Endothelial cell (in vitro differentiated cells): ENCODE measurements around the gene PPP1R13L. TPM values are rescaled to one million over a fixed set of nuclear protein-coding genes. Genes with fewer than 3 reads are reported as not detected.

Experiments
- DNase-seq: peaks from one replicate; pipeline ENCODE4 v3.0.0; 2021; ENCODE audit warnings: low spot score
- H3K27ac Mint-ChIP-seq: one replicate; pipeline ENCODE4 v1.8.0; 2021; ENCODE audit warnings: mixed read lengths, inconsistent platforms; ENCODE audit not compliant: unreplicated experiment
- H3K27me3 Mint-ChIP-seq: one replicate; pipeline ENCODE4 v1.8.0; 2021; ENCODE audit warnings: mild to moderate bottlenecking, moderate library complexity, mixed read lengths, inconsistent platforms; ENCODE audit not compliant: unreplicated experiment
- H3K36me3 Mint-ChIP-seq: one replicate; pipeline ENCODE4 v1.8.0; 2021; ENCODE audit warnings: mild to moderate bottlenecking, low read depth, mixed read lengths, inconsistent platforms; ENCODE audit not compliant: unreplicated experiment
- H3K4me1 Mint-ChIP-seq: one replicate; pipeline ENCODE4 v1.8.0; 2021; ENCODE audit warnings: mild to moderate bottlenecking, mixed read lengths, inconsistent platforms; ENCODE audit not compliant: unreplicated experiment
- H3K4me3 Mint-ChIP-seq: one replicate; pipeline ENCODE4 v1.8.0; 2021; ENCODE audit warnings: mild to moderate bottlenecking, mixed read lengths, inconsistent platforms; ENCODE audit not compliant: unreplicated experiment
- H3K9me3 Mint-ChIP-seq: one replicate; pipeline ENCODE4 v1.8.0; 2021; ENCODE audit warnings: mixed read lengths, inconsistent platforms; ENCODE audit not compliant: unreplicated experiment
- CTCF ChIP-seq: fragments of 200-600 bp; sonication (generic); IDR thresholded peaks from one replicate; pipeline ENCODE4 v1.5.0; 2021; ENCODE audit warnings: antibody characterized with exemption; ENCODE audit not compliant: unreplicated experiment
- total RNA-seq: library from RNA; stranded (reverse); fragmentation: NEBNext Ultra II Directional; extraction: Animal tissue kit (Norgen Biotek cat#: 25700); gene quantifications from one replicate; pipeline ENCODE4 v1.2.1, GENCODE V29; 2021; ENCODE audit not compliant: unreplicated experiment

PPP1R13L gene
- total RNA-seq, 1 donor from 2014 or later, result 13.2 TPM

- no peak for DNase-seq
- peaks cover 42% of the 10 kb centered on the region for H3K36me3 Mint-ChIP-seq
- TF ChIP-seq CTCF, result no peak
Observed at GRCh38 chr19:45354241-45354842, 50.5 kb downstream of the PPP1R13L start.

GRCh38 chr19:45352914-45353796 is 51.7 kb downstream of the PPP1R13L start:
- H3K4me1 Mint-ChIP-seq, result no peaks in the 10 kb centered on the region
- peaks cover 40% of the 10 kb centered on the region for H3K36me3 Mint-ChIP-seq
- H3K27me3 Mint-ChIP-seq, result peaks cover 8% of the 10 kb centered on the region
- H3K9me3 Mint-ChIP-seq, result no peaks in the 10 kb centered on the region
- no peak for DNase-seq
- no peak overlapping the region for H3K27ac Mint-ChIP-seq
- no peak for TF ChIP-seq CTCF
- peak overlapping the region; percentile 28 for H3K4me3 Mint-ChIP-seq

More at GRCh38 chr19:45354241-45354842, 50.5 kb downstream of the PPP1R13L start:
- H3K27ac Mint-ChIP-seq, result no peak overlapping the region
- no peaks in the 10 kb centered on the region for H3K4me1 Mint-ChIP-seq
- no peak overlapping the region for H3K4me3 Mint-ChIP-seq
- peaks cover 7% of the 10 kb centered on the region for H3K27me3 Mint-ChIP-seq
- H3K9me3 Mint-ChIP-seq, result no peaks in the 10 kb centered on the region

GRCh38 chr19:45352471-45352870 is 52.4 kb downstream of the PPP1R13L start:
- TF ChIP-seq CTCF, result no peak
- Mint-ChIP-seq H3K27ac (no peak overlapping the region), H3K9me3 (no peaks in the 10 kb centered on the region), H3K27me3 (peaks cover 8% of the 10 kb centered on the region), H3K4me1 (no peaks in the 10 kb centered on the region), H3K36me3 (peaks cover 40% of the 10 kb centered on the region), H3K4me3 (no peak overlapping the region)
- no peak for DNase-seq

GRCh38 chr19:45352062-45352461 is 52.8 kb downstream of the PPP1R13L start:
- no peak overlapping the region for H3K27ac Mint-ChIP-seq
- no peaks in the 10 kb centered on the region for H3K9me3 Mint-ChIP-seq
- no peak for DNase-seq
- H3K36me3 Mint-ChIP-seq, result peaks cover 37% of the 10 kb centered on the region
- no peaks in the 10 kb centered on the region for H3K4me1 Mint-ChIP-seq
- H3K4me3 Mint-ChIP-seq, result no peak overlapping the region
- H3K27me3 Mint-ChIP-seq, result peaks cover 8% of the 10 kb centered on the region
- TF ChIP-seq CTCF, result no peak
